IMR-90 (cell line): ENCODE measurements around the gene SENP5. TPM values are rescaled to one million over a fixed set of nuclear protein-coding genes. Genes with fewer than 3 reads are reported as not detected.
A peak's percentile ranks its signal among the peaks of the same experiment; 100 is the strongest.

ENCODE experiments used
- ATAC-seq: fragments of 200-7000 bp; cut with Tn5 transposase; 2 replicates; pipeline ENCODE4 v1.9.1; 2020; ENCODE audit warnings: low read depth, mild to moderate bottlenecking, moderate library complexity
- BruUV-seq: library from RNA; stranded (reverse); fragments of 400-500 nt; replicated peaks from 2 replicates; lab custom pipeline; 2021; lab: Mats Ljungman, UMichigan
- CTCF ChIA-PET: fragments of 300-600 bp; formaldehyde crosslinking; extraction: SDS; loops from one replicate; lab custom pipeline; 2021; ENCODE audit warnings: antibody characterized with exemption; lab: Yijun Ruan, JAX
- POLR2A ChIA-PET: fragments of 300-600 bp; sonication (Branson Sonifier 250); formaldehyde crosslinking; loops from one replicate; lab custom pipeline; 2022; ENCODE audit warnings: antibody characterized with exemption; ENCODE audit not compliant: unreplicated experiment; lab: Charles Lee
- DNase-seq: peaks from one replicate; pipeline ENCODE4 v3.0.0; 2013
- H2AFZ ChIP-seq: replicated peaks from 2 replicates; pipeline ENCODE3; 2013; ENCODE audit warnings: low read length, mild to moderate bottlenecking; ENCODE audit not compliant: poor library complexity
- H2AK5ac ChIP-seq: 2 replicates; pipeline ENCODE4 v1.6.1; 2013; ENCODE audit warnings: low read depth, low read length, inconsistent platforms
- H2AK9ac ChIP-seq: replicated peaks from 2 replicates; pipeline ENCODE3; 2013; ENCODE audit warnings: mild to moderate bottlenecking, low read depth, low read length, moderate library complexity; ENCODE audit not compliant: poor library complexity
- H2BK120ac ChIP-seq: 2 replicates; pipeline ENCODE4 v1.6.1; 2013; ENCODE audit warnings: low read depth, low read length, inconsistent platforms
- H2BK15ac ChIP-seq: 3 replicates; pipeline ENCODE4 v1.6.1; 2013; ENCODE audit warnings: low read depth, low read length, inconsistent platforms
- H2BK20ac ChIP-seq: 2 replicates; pipeline ENCODE4 v1.6.1; 2013; ENCODE audit warnings: low read depth, mild to moderate bottlenecking, inconsistent platforms, low read length, moderate library complexity
- H2BK5ac ChIP-seq: 2 replicates; pipeline ENCODE4 v1.6.1; 2013; ENCODE audit warnings: mild to moderate bottlenecking, low read depth, low read length, inconsistent platforms; ENCODE audit not compliant: poor library complexity, severe bottlenecking
- H3K14ac ChIP-seq: replicated peaks from 2 replicates; pipeline ENCODE4 v1.6.1; 2013; ENCODE audit warnings: low read depth, low read length, inconsistent platforms
- H3K18ac ChIP-seq: 2 replicates; pipeline ENCODE4 v1.6.1; 2013; ENCODE audit warnings: low read depth, low read length, control low read depth
- H3K23ac ChIP-seq: 2 replicates; pipeline ENCODE4 v1.6.1; 2013; ENCODE audit warnings: low read depth, low read length, inconsistent platforms
- H3K27ac ChIP-seq: 2 replicates; pipeline ENCODE4 v1.5.1; 2013; ENCODE audit warnings: mild to moderate bottlenecking, control low read depth, low read length; ENCODE audit not compliant: insufficient read depth
- H3K27me3 ChIP-seq: 2 replicates; pipeline ENCODE4 v1.6.1; 2013; ENCODE audit warnings: low read length; ENCODE audit not compliant: control insufficient read depth, insufficient read depth
- H3K36me3 ChIP-seq: 2 replicates; pipeline ENCODE4 v1.6.1; 2013; ENCODE audit warnings: low read length, mixed read lengths; ENCODE audit not compliant: control insufficient read depth, insufficient read depth
- H3K4ac ChIP-seq: 2 replicates; pipeline ENCODE4 v1.6.1; 2013; ENCODE audit warnings: low read depth, low read length, inconsistent platforms
- H3K4me1 ChIP-seq: 2 replicates; pipeline ENCODE4 v1.6.1; 2013; ENCODE audit warnings: low read length, mixed read lengths; ENCODE audit not compliant: control insufficient read depth, insufficient read depth
- H3K4me2 ChIP-seq: 2 replicates; pipeline ENCODE4 v1.6.1; 2013; ENCODE audit warnings: low read depth, mild to moderate bottlenecking, control low read depth, low read length, moderate library complexity
- H3K4me3 ChIP-seq: 2 replicates; pipeline ENCODE4 v1.5.1; 2013; ENCODE audit warnings: low read depth, mild to moderate bottlenecking, control low read depth, low read length, moderate library complexity; ENCODE audit not compliant: insufficient read depth
- H3K56ac ChIP-seq: 2 replicates; pipeline ENCODE4 v1.6.1; 2013; ENCODE audit warnings: low read length, inconsistent platforms; ENCODE audit not compliant: insufficient read depth; ENCODE audit errors: extremely low read depth
- H3K79me1 ChIP-seq, 2 experiments: 2 replicates each; pipeline ENCODE4 v1.6.1; 2013; ENCODE audit warnings: low read length in 2 of 2, inconsistent platforms in 1 of 2, low read depth in 1 of 2
- H3K9ac ChIP-seq: 2 replicates; pipeline ENCODE4 v1.6.1; 2013; ENCODE audit warnings: low read depth, low read length, control low read depth
- H3K9me1 ChIP-seq: 2 replicates; pipeline ENCODE4 v1.6.1; 2013; ENCODE audit warnings: low read length, inconsistent platforms; ENCODE audit not compliant: insufficient read depth
- H3K9me3 ChIP-seq: 2 replicates; pipeline ENCODE4 v1.6.1; 2013; ENCODE audit warnings: low read length; ENCODE audit not compliant: control insufficient read depth, insufficient read depth
- H4K20me1 ChIP-seq: 2 replicates; pipeline ENCODE4 v1.6.1; 2013; ENCODE audit warnings: low read length, inconsistent platforms; ENCODE audit not compliant: insufficient read depth
- H4K5ac ChIP-seq: 2 replicates; pipeline ENCODE4 v1.6.1; 2013; ENCODE audit warnings: mild to moderate bottlenecking, low read depth, low read length, control low read depth
- H4K8ac ChIP-seq, 2 experiments: 2 replicates each; pipeline ENCODE4 v1.6.1; 2013; ENCODE audit warnings: low read depth in 2 of 2, low read length in 2 of 2, control low read depth in 1 of 2, inconsistent platforms in 1 of 2
- H4K91ac ChIP-seq: 2 replicates; pipeline ENCODE4 v1.6.1; 2013; ENCODE audit warnings: low read depth, low read length, inconsistent platforms; ENCODE audit not compliant: insufficient read depth
- FOS ChIP-seq: fragments of 150-350 bp; IDR thresholded peaks from 2 replicates; pipeline ENCODE4 v1.6.1; 2016; ENCODE audit warnings: low read depth, low read length
- MAZ ChIP-seq: IDR thresholded peaks from 2 replicates; pipeline ENCODE4 v1.6.1; 2012; ENCODE audit warnings: low read depth, mild to moderate bottlenecking, low read length, improper control_type of control experiment, moderate library complexity, borderline replicate concordance
- RAD21 ChIP-seq: IDR thresholded peaks from 2 replicates; pipeline ENCODE4 v1.6.1; 2012; ENCODE audit warnings: low read length, improper control_type of control experiment
- RCOR1 ChIP-seq: IDR thresholded peaks from 2 replicates; pipeline ENCODE4 v1.6.1; 2012; ENCODE audit warnings: mild to moderate bottlenecking, low read length, improper control_type of control experiment; ENCODE audit not compliant: insufficient replicate concordance
- WGBS, 2 experiments: methylation state at CpG; one replicate each; pipeline versions ENCODE4 v1.1.5 to v1.1.7; 2013; ENCODE audit warnings: missing lambda C conversion rate in 2 of 2; ENCODE audit not compliant: insufficient read length in 1 of 2; ENCODE audit errors: extremely low coverage in 2 of 2; 5-methylcytosine and 5-hydroxymethylcytosine counted together
- dilution Hi-C: fragments of 300-500 bp; cut with HindIII; formaldehyde crosslinking; loops from one replicate; pipeline ENCODE4 v1.14.3; 2018; ENCODE audit warnings: low sequenced_read_pairs; ENCODE audit not compliant: unreplicated experiment
- in situ Hi-C: fragments of 300-500 bp; cut with MboI; formaldehyde crosslinking; loops from 3 replicates; pipeline ENCODE4 v1.14.3; 2019; ENCODE audit warnings: low sequenced_read_pairs, inconsistent platforms, mixed read lengths
- intact Hi-C: fragments of 100-400 bp; cut with micrococcal nuclease; formaldehyde crosslinking; loops from 2 replicates; pipeline ENCODE4 v1.10.0; 2022
- polyA plus RNA-seq, 3 experiments: library from polyadenylated mRNA; depleted of rRNA; stranded (reverse); fragments of >200 nt; gene quantifications; 2 replicates each; pipeline ENCODE4 v1.2.3, GENCODE V29; 2012; ENCODE audit warnings: low replicate concordance in 1 of 3
- total RNA-seq: library from RNA; depleted of rRNA; stranded (reverse); fragments of >200 nt; gene quantifications from 2 replicates; pipeline ENCODE4 v1.2.3, GENCODE V29; 2012

The SENP5 gene
- total and polyA plus RNA-seq, 2 of the 4 experiments (the other 2 are of a cell fraction): 7.4 to 44.4 TPM

DNA sequence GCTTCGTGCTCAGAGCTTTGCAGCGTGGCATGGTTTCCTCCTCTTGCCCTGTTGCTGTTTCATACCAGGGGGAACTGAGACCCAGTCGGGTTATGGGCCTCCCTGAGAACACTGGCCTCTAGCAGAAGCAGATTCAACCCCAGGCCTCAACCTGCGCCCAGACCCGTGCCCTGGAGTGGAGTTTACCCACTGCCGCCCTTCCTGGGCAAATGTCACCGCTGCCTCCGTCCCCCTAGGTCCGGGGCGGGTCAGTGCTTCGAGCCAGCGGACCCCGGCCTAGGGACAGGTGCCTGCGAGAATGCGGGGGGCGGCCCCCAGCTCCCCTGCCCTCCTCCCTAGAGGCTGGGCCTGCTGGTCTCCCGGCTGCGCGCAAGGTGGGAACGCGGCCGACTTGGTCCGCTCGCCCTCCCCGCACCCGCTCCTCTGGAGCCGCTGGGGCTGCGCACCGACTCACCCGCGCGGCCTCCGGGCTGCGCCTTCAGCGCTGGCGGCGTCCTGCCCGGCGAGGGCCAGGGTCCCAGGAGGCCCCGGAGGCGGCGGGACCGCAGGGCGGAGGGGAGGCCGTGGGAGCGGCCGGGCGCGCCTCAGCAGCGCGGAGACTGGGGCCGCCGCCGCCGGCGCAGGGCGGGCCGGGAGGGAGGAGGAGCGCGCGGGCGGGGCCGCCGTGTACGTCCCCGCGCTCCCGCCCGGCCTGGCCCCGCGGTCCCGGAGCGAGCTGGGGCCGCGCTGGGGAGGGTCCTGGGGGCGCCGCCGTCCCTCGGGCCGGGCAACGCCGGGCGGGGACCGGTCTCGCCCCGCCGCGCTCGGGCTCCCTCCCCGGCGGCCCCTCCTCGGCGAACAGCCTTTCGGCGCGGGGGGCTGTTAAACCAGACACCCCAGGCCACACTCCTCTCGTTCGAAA is 100.8 kb downstream of the SENP5 start, which contains the start of gene PIGZ:
Gene PIGZ (minus strand): TSS at position 601 of the 901 bp plus-strand sequence. CDS start 16,802 bp downstream, outside the sequence.
- Histone ChIP-seq H3K14ac (no peak within 1 kb of the TSS), H3K9me3 (no peaks in the 10 kb centered on the region), H3K4ac (no peak within 1 kb of the TSS), H4K91ac (no peak within 1 kb of the TSS), H2BK5ac (no peak within 1 kb of the TSS), H3K4me2 (peak within 1 kb of the TSS; percentile 74), H3K36me3 (no peaks in the 10 kb centered on the region), H2BK20ac (no peak within 1 kb of the TSS), H3K4me3 (peak within 1 kb of the TSS; percentile 62), H3K79me1 (no peaks in the 10 kb centered on the region), H4K20me1 (no peaks in the 10 kb centered on the region), H4K8ac (no peak within 1 kb of the TSS), H3K23ac (no peak within 1 kb of the TSS), H3K27me3 (peaks cover 41% of the 10 kb centered on the region), H3K27ac (no peak within 1 kb of the TSS), H3K18ac (no peak within 1 kb of the TSS), H3K9me1 (no peaks in the 10 kb centered on the region), H2AFZ (peak within 1 kb of the TSS; percentile 96), H2AK9ac (peak within 1 kb of the TSS; percentile 55), H2BK15ac (no peak within 1 kb of the TSS), H2BK120ac (no peak within 1 kb of the TSS), H2AK5ac (no peak within 1 kb of the TSS), H3K56ac (no peak within 1 kb of the TSS), H3K9ac (peak within 1 kb of the TSS; percentile 20; the same call in 1 of the 2 replicates), H3K4me1 (peaks cover 4% of the 10 kb centered on the region), H4K5ac (no peak within 1 kb of the TSS)
- ChIA-PET CTCF (no interaction called here), POLR2A (no interaction called here)
- 20% methylated on average over 17 of the region's 98 CpGs; no CpG with 5 or more reads in 1 of the 2 experiments for WGBS, 2 experiments
- dilution Hi-C loops: no loop called here
- ATAC-seq: peak; percentile 82
- intact Hi-C loops: no loop called here
- TF ChIP-seq RCOR1 (no peak), FOS (no peak), RAD21 (no peak), MAZ (peak; percentile 4; the same call in 1 of the 2 replicates)
- DNase-seq: no peak
- in situ Hi-C loops: loop anchor here (25.0 kb wide), 1 partner anchor 356 kb away; no protein-coding TSS in a partner anchor
- BruUV-seq: no TSS peak
